Epithelial cell of esophagus (primary cell): ENCODE data around the gene EXOC2.

Experiments
- DNase-seq: peaks from one replicate; pipeline ENCODE4 v3.0.0; 2010; ENCODE audit warnings: low read depth
- H3K4me3 ChIP-seq: 2 replicates; pipeline ENCODE4 v1.5.1; 2011; ENCODE audit warnings: mild to moderate bottlenecking, low read length, control low read depth
- CTCF ChIP-seq: IDR thresholded peaks from 2 replicates; pipeline ENCODE4 v1.5.1; 2011; ENCODE audit warnings: low read depth, mild to moderate bottlenecking, low read length, control low read depth, inconsistent platforms; ENCODE audit not compliant: insufficient read depth; ENCODE audit errors: missing control alignments

EXOC2 gene

GRCh38 chr6:633611-634010 lies 59.3 kb downstream of the EXOC2 start:
- DNase-seq = no peak
- no peak overlapping the region for H3K4me3 ChIP-seq
- TF ChIP-seq CTCF = no peak

GRCh38 chr6:628766-629165 lies 64.2 kb downstream of the EXOC2 start:
- TF ChIP-seq CTCF = no peak
- no peak overlapping the region for H3K4me3 ChIP-seq
- DNase-seq = no peak

GRCh38 chr6:626236-626635 lies 66.7 kb downstream of the EXOC2 start:
- H3K4me3 ChIP-seq = no peak overlapping the region
- TF ChIP-seq CTCF = no peak
- DNase-seq = no peak

- no peak overlapping the region for H3K4me3 ChIP-seq
- no peak for DNase-seq
- no peak for TF ChIP-seq CTCF
Observed at GRCh38 chr6:624979-625378, 68.0 kb downstream of the EXOC2 start.

- TF ChIP-seq CTCF = no peak
- no peak overlapping the region for H3K4me3 ChIP-seq
- DNase-seq = no peak
Observed at GRCh38 chr6:622462-622861, 70.5 kb downstream of the EXOC2 start.

- no peak for DNase-seq
- H3K4me3 ChIP-seq = no peak overlapping the region
- TF ChIP-seq CTCF = no peak
Observed at GRCh38 chr6:621931-622330, 71.0 kb downstream of the EXOC2 start.

- no peak for TF ChIP-seq CTCF
- no peak overlapping the region for H3K4me3 ChIP-seq
- DNase-seq = no peak
Observed at GRCh38 chr6:620950-621349, 72.0 kb downstream of the EXOC2 start.
